AML-193 (cell line): Measurements from ENCODE around the gene OR7A10.
A peak's percentile ranks its signal among the peaks of the same experiment; 100 is the strongest.

ENCODE experiments used
- DNase-seq, 2 experiments: peaks; one replicate each; lab custom pipeline; 2025; lab: John Stamatoyannopoulos, UW

Gene OR7A10

GRCh38 chr19:14848822-14849221 is at the start of gene OR7A10:
Gene OR7A10 (minus strand): TSS chr19:14848922. CDS start chr19:14841877, 7,045 bp downstream.
- no peak for DNase-seq

- DNase-seq = no peak
Observed at GRCh38 chr19:14890643-14891379, 42.1 kb upstream of the OR7A10 start.

GRCh38 chr19:14889994-14890642 is 41.4 kb upstream of the OR7A10 start:
- DNase-seq = no peak

DNA sequence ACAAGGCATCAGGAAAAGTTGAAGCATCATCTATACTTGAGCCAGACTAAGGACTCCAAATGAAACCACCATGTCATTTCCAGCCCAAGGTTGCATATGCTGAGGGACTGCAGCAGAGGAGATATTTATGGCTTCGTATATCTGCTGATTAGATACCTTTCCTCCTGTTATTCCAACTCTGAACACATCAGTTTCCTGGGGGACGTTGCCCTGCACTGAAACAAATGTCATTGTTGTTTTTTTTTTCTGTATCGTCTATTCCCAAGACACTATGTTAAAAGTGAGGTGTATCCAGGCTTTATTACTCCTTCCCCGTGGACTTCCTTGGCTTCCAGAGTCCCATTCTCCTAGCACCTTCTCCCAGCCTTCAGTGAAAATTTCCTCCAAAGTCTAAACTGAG is 37.3 kb upstream of the OR7A10 start, which contains the start of gene OR7A17:
OR7A17 (minus strand) TSS at position 101 of the 400 bp plus-strand sequence. CDS start 4,777 bp downstream, outside the sequence.
- no peak for DNase-seq

DNA sequence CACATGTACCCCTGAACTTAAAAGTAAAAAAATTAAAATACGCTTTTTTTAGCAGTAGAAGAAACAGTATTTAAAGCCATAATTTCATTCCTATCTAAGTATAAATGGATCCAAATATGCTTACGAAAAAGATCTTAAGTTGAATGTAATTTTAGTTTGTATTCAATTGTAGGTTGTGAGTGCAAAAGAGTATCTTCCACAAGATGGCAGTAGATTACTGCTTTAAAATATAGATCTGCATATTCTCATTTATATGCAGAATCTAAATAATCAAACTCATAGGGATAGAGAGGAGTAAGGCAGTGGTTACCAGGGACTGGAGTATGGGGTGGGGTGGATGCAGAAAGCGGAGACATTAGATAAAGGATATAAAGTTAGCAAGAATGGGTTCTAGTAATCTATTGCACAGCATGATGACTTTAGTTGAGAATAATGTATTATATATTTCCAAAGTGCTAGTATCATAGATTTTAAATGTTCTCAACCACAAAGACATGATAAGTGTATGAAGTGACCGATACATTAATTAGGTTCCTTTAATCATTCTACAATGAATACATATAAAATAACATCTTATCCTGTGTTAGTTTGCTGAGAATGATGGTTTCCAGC is 23.0 kb upstream of the OR7A10 start:
- DNase-seq = peak; percentile 9 to 28

- no peak for DNase-seq
Observed at GRCh38 chr19:14868497-14868896, 19.8 kb upstream of the OR7A10 start.

DNA sequence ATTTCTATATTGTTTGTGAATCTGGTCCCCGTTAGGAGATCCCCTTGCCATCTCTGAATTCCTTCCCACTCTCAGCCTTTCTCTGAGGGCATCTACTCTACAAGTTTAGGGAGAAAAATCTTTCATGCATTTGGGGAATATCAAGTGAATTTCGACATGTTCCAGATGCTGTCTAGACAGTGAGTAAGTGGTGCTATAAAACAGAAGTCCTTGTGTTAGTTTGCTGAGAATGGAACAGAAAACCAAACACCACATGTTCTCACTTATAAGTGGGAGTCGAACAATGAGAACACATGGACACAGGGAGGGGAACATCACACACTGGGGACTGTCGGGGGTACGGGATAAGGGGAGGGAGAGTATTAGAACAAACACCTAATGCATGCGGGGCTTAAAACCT is 5.1 kb downstream of the OR7A10 start:
- DNase-seq = no peak

GRCh38 chr19:14843169-14843568 is 5.6 kb downstream of the OR7A10 start:
- DNase-seq = no peak

DNA sequence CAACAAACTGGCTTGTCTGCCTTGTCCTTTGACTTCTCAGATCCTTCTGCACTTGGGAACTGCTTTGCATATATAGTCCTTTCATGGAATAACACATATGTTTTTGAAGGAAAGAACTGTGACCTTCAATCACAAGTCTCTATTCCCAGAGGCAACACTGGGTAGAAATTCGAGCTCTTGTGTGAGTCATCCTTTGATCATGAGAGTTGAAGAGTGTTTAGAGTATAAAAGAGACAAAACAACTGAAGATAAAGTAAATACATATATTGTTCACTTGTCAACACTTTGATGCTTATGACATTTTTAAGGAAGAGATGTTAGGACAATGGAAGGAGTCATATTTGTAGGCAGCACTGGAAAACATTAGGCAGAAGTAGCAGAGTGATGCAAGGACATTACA is 8.5 kb downstream of the OR7A10 start:
- DNase-seq = no peak

DNA sequence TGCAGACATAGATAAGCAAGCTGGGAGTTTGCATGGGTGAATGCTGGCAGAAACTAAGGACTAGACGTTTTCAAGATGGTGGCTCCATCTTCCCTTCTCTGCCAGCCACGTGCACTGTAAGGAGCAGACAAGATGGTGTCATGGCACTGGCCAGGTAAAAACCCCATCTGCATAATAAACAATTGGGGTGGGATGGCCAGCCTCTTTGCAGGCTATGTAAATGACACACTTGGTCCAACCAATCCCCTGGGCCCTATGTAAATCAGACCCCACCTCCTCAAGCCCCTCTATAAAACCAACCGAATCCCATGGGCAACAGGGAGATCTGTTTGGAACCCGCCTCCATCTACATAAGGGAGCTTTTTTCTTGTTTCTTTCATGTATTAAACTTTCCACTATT is 11.3 kb downstream of the OR7A10 start:
- DNase-seq = no peak

DNA sequence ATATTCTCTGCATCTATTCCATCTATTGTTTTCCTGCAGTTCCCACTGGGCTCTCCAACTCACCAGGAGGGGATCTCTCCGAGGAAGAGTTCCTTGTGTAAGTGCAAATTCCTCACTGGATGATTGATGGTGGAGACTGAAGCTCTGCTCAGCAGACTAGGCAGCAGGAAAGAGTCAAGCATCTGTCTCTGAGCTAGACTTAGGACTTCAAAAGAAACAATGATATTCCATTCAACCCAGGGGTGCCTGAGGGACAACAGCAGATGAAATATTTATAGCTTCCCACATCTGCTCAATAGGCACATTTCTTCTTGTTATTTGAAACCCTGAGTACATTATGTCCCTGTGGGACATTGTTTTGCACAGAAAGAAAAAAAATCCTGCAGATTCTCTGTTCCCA is 13.7 kb downstream of the OR7A10 start, which contains the start of the genes OR7A5 and OR7C1:
OR7A5 (minus strand) TSS at position 175 of the 400 bp plus-strand sequence. CDS start 6,944 bp downstream, outside the sequence.
OR7C1 (minus strand) TSS at position 175 of the 400 bp plus-strand sequence. CDS start 35,049 bp downstream, outside the sequence.
- DNase-seq = no peak

DNA sequence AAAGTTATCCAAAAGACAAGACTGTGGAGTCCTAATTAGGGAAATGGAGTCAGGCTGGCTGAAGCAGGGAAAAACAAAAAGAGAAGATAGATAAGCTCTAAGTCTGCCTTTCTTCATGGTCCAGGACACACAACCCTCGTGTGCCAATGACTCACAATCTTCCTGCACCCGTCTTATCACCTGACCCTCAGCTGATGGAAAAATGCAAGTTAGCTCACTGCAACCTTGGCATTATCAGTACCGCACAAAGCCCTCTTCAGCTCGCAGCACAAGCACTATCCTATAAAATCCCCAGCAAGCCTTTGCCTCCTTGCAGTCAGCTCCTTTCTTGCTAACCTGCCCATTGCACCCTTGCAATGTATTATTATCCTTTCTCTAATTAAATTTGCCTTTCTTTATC is 18.0 kb downstream of the OR7A10 start:
- DNase-seq = no peak

DNA sequence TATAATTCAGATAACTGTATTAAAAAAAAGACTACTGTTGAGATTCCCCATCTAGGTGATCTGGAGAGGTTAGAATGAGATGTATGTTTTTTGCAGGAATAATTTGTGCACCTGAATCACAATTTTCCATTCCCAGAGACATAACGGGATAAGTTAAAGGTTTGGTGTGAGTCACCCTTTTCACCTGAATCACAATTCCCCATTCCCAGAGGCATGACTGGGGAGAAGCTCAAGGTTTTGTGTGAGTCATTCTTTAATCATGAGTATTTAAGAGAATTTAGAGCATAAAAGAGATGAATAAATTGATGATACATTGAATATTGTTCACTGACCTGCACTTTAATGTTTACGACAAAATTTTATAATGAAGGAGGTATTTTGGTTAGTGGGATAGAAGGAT is 22.7 kb downstream of the OR7A10 start:
- no peak for DNase-seq

DNA sequence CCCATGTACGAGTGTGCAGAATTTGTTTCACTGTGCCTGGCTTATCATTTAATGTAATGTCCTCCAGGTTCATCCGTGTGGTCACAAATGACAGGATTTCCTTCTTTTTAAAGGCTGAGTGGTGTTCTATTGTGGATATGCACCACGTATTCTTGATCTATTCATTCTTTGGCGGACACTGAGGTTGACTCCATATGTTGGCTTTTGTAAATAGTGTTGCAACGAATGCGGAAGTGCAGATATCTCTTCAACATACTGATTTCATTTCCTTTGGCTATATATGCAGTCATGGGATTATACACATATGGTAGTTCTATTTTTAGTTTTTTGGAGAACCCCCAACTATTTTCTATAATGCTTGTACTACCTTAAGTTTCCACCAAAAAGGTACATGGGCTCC is 26.8 kb downstream of the OR7A10 start:
- DNase-seq = peak; percentile 1 to 42

DNA sequence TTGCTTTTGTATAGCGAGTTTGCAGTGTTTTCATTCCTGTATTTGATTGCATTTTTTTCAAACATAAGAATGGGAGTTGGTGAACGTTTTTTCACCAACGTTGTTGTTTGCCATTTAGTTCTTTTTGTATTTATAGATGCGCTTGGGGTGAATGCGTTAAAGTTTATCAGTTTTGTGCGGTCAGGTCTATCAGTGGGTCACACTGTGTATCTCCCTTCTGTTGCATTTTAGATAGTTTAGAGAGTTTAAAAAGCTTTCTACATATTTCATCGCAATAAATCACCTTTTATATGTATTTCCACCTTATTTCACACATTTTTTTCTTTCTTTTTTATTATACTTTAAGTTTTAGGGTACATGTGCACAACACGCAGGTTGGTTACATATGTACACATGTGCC is 30.1 kb downstream of the OR7A10 start:
- DNase-seq = no peak

DNA sequence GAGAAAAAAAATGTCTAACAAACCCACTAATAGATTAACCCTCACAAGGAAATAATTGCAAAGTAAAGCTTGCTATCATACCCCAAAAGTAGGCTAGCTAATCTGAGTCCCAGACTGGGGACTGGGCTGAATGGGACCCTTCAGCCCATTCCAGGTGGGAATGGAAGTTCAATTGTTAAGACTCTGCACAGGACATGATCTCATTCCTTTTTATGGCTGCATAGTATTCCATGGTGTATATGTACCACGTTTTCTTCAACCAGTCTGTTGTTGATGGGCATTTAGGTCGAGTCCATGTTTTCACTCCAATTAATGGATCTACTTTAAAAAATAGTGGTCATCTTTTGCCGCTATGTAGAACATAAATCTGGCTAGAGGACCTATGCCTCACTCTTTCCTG is 31.7 kb downstream of the OR7A10 start:
- no peak for DNase-seq

- no peak for DNase-seq
Observed at GRCh38 chr19:14814982-14815652, 33.6 kb downstream of the OR7A10 start.

GRCh38 chr19:14809272-14810057 is 39.3 kb downstream of the OR7A10 start:
- DNase-seq = no peak

DNA sequence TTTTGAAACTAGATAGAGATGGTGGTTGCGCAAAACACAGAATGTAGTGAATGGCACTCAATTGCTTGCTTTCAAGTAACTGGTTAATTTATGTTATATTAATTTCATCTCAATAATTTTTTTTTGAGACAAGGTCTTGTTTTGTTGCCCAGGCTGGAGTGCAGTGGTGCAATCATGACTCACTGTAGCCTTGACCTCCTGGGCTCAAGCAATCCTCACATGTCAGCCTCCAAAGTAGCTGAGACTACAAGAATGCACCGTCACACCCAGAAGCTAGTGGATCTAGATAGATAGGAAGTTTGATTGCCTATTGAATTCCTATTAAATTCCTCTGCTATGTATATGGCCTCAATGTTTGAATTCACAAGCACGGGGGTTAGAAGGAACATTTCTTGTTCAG is 44.0 kb downstream of the OR7A10 start:
- DNase-seq = no peak

DNA sequence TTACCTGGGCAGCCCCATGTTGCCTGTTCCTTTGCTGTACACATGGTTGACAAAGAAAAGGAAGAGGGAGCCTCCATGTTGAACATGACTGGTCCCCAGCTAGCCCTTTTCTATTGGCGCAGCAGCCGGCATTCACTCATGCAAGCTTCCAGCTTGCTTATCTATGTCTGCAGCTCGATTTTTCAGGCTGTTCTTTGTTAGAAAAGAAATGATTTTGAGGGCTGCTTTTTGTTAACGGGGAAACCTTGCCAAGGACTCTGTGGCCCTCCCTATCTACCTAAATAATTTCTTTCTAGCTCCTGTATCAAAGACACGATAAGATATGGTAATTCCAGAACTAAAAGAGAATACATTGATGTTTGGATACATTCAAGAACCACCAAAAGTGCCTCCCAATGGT is 50.0 kb downstream of the OR7A10 start:
- no peak for DNase-seq

DNA sequence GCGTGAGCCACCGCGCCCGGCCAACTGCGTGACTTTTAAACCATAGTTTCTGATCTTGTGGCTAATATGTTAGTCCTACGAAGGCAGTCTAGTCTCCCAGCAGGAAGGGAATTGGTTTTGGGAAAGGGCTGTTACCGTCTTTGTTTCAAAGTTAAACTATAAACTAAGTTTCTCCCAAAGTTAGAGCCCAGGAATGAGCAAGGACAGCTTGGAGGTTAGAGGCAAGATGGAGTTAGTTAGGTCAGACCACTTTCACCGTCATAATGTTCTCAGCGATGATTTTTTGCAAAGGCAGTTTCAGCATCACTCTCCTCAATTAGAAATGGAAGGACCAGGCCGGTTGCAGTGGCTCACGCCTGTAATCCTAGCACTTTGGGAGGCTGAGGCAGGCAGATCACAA is 52.7 kb downstream of the OR7A10 start:
- DNase-seq = no peak
